OCI-LY1 (cell line): Measurements from ENCODE around the gene DMD.

Source experiments
- H2AFZ ChIP-seq: fragments of 200-600 bp; sonication (generic), shearing (Covaris generic); 2 replicates; pipeline ENCODE4 v1.6.0; 2014; ENCODE audit warnings: antibody characterized with exemption, mild to moderate bottlenecking, low read length
- H3F3A ChIP-seq: fragments of 200-600 bp; sonication (generic), shearing (Covaris generic); 2 replicates; pipeline ENCODE4 v1.6.0; 2014; ENCODE audit warnings: mild to moderate bottlenecking, antibody characterized with exemption, low read length, moderate library complexity; ENCODE audit not compliant: insufficient read depth
- H3K27ac ChIP-seq: fragments of 200-600 bp; sonication (generic); 2 replicates; pipeline ENCODE4 v1.5.1; 2014; ENCODE audit warnings: low read length, mixed run types, mild to moderate bottlenecking, low read depth; ENCODE audit not compliant: poor library complexity, severe bottlenecking
- H3K27me3 ChIP-seq: fragments of 200-600 bp; sonication (generic); 2 replicates; pipeline ENCODE4 v1.6.0; 2014; ENCODE audit warnings: antibody characterized with exemption, mild to moderate bottlenecking, low read length, moderate library complexity; ENCODE audit not compliant: insufficient read depth
- H3K36me3 ChIP-seq: fragments of 200-600 bp; sonication (generic); 2 replicates; pipeline ENCODE4 v1.6.1; 2014; ENCODE audit warnings: mild to moderate bottlenecking, antibody characterized with exemption, low read length, moderate library complexity, mixed read lengths; ENCODE audit not compliant: insufficient read depth
- H3K4me1 ChIP-seq: fragments of 200-600 bp; sonication (generic); 2 replicates; pipeline ENCODE4 v1.5.1; 2014; ENCODE audit warnings: mild to moderate bottlenecking, low read length, moderate library complexity; ENCODE audit not compliant: insufficient read depth, severe bottlenecking
- H3K4me2 ChIP-seq: fragments of 200-600 bp; sonication (generic), shearing (Covaris generic); 2 replicates; pipeline ENCODE4 v1.6.1; 2014; ENCODE audit warnings: low read length
- H3K4me3 ChIP-seq: fragments of 200-600 bp; sonication (generic); 2 replicates; pipeline ENCODE4 v1.5.1; 2014; ENCODE audit warnings: low read length, low read depth, mild to moderate bottlenecking, mixed read lengths; ENCODE audit not compliant: poor library complexity, severe bottlenecking
- H3K79me2 ChIP-seq: fragments of 200-600 bp; shearing (Covaris generic); 2 replicates; pipeline ENCODE4 v1.6.1; 2016; ENCODE audit warnings: mixed run types, low read length, mixed read lengths; ENCODE audit not compliant: insufficient read depth
- H3K9ac ChIP-seq: fragments of 200-600 bp; sonication (generic), shearing (Covaris generic); 2 replicates; pipeline ENCODE4 v1.6.1; 2014; ENCODE audit warnings: mild to moderate bottlenecking, low read length, mixed read lengths
- H3K9me2 ChIP-seq: fragments of 200-600 bp; sonication (generic), shearing (Covaris generic); 2 replicates; pipeline ENCODE4 v1.6.1; 2014; ENCODE audit warnings: low read depth, mild to moderate bottlenecking, low read length, mixed read lengths
- H3K9me3 ChIP-seq: fragments of 200-600 bp; shearing (Covaris generic); 2 replicates; pipeline ENCODE4 v1.6.1; 2014; ENCODE audit warnings: low read length, mixed read lengths
- H4K20me1 ChIP-seq: fragments of 200-600 bp; sonication (generic), shearing (Covaris generic); 2 replicates; pipeline ENCODE4 v1.6.0; 2016; ENCODE audit warnings: mild to moderate bottlenecking, low read length; ENCODE audit not compliant: insufficient read depth
- EZH2 ChIP-seq: fragments of 200-600 bp; sonication (generic), shearing (Covaris generic); IDR thresholded peaks from 2 replicates; pipeline ENCODE4 v1.8.0; 2017; ENCODE audit warnings: borderline replicate concordance, mixed run types, mild to moderate bottlenecking, antibody characterized with exemption, low read length, moderate library complexity, mixed read lengths
- TF ChIP-seq, protein P1 (sequence below): fragments of 200-600 bp; sonication (generic), shearing (Covaris generic); IDR thresholded peaks from 2 replicates; pipeline ENCODE4 v1.5.1; 2017; ENCODE audit warnings: mild to moderate bottlenecking, antibody characterized with exemption, low read length, moderate library complexity, mixed read lengths

Gene DMD

DNA sequence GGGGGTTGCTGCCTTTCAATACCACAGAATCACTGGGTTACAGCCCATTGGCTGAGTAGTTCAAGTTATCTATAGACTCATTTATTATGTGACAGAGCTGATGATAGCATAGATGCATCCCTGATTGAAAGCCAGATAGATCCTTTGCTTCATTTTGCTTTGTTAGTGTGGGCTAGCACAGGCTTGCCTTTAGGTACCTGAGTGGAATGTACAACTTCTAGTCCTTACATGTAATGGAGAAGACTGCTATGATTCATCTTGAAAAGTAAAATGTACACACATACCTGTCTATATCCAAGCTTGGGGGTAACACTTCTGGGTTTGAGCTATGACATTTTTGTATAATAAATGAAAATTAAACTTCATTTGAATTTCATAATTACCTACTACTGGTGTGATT, 1913.5 kb downstream of the DMD start:
- H3K9me2 ChIP-seq: no peaks in the 10 kb centered on the region
- no peaks in the 10 kb centered on the region for H3K4me1 ChIP-seq
- H3K27me3 ChIP-seq: no peaks in the 10 kb centered on the region

DNA sequence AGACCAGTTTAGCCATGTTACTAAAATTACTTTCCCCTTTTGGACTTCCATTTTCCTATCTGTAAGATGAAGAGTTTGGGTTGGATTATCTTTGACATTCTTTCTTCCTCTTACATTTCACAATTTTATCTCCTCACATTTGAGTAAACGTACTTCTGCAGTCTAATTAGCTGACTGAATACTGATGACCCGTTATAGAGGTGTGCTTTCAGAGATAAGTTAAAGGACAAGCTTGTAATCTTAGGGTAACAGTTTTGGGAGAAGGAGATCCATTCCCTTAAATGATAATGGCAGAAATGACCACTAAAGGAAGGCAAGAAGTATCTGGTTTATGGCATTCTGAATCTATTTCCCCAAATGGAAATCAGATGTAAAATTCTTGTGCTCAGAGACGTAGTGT, 1916.9 kb downstream of the DMD start:
- Histone ChIP-seq H3F3A (no peaks in the 10 kb centered on the region), H3K9me2 (no peaks in the 10 kb centered on the region), H3K4me3 (no peak overlapping the region), H2AFZ (no peak overlapping the region), H3K9me3 (no peaks in the 10 kb centered on the region), H3K79me2 (no peaks in the 10 kb centered on the region), H3K4me1 (no peaks in the 10 kb centered on the region), H3K4me2 (no peak overlapping the region), H3K9ac (no peak overlapping the region), H3K27ac (no peak overlapping the region), H3K27me3 (no peaks in the 10 kb centered on the region), H4K20me1 (no peaks in the 10 kb centered on the region), H3K36me3 (no peaks in the 10 kb centered on the region)
- TF ChIP-seq, protein P1, sequence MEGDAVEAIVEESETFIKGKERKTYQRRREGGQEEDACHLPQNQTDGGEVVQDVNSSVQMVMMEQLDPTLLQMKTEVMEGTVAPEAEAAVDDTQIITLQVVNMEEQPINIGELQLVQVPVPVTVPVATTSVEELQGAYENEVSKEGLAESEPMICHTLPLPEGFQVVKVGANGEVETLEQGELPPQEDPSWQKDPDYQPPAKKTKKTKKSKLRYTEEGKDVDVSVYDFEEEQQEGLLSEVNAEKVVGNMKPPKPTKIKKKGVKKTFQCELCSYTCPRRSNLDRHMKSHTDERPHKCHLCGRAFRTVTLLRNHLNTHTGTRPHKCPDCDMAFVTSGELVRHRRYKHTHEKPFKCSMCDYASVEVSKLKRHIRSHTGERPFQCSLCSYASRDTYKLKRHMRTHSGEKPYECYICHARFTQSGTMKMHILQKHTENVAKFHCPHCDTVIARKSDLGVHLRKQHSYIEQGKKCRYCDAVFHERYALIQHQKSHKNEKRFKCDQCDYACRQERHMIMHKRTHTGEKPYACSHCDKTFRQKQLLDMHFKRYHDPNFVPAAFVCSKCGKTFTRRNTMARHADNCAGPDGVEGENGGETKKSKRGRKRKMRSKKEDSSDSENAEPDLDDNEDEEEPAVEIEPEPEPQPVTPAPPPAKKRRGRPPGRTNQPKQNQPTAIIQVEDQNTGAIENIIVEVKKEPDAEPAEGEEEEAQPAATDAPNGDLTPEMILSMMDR: no peak
- TF ChIP-seq EZH2: no peak

More for the DNA sequence above, 1913.5 kb downstream of the DMD start:
- no peak for TF ChIP-seq EZH2
- TF ChIP-seq, protein P1: no peak
- H3K27ac ChIP-seq: no peak overlapping the region
- no peak overlapping the region for H3K9ac ChIP-seq
- H3K79me2 ChIP-seq: no peaks in the 10 kb centered on the region
- H3K4me3 ChIP-seq: no peak overlapping the region
- no peaks in the 10 kb centered on the region for H3F3A ChIP-seq
- no peak overlapping the region for H3K4me2 ChIP-seq
- H3K36me3 ChIP-seq: no peaks in the 10 kb centered on the region
- no peaks in the 10 kb centered on the region for H3K9me3 ChIP-seq
- H2AFZ ChIP-seq: no peak overlapping the region
- H4K20me1 ChIP-seq: no peaks in the 10 kb centered on the region

DNA sequence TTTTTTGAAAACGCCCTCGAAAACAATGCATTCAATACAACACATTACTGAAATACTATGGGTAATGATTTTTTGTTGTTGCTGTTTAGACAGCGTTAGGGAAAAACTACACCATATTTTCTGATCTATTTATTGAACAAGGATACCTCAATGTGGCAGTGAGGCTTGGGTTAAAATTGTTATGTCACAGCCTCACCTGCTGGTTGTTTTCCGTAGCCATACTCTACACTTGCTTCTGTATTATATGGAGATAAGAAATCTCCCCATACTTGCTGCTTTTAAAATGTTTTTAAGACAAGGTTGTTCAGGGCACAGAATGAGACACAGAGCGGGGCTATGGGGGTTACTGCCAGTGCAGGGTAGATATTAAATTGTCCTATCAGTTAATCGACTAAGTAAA, 1917.9 kb downstream of the DMD start:
- Histone ChIP-seq H3K9me2 (no peaks in the 10 kb centered on the region), H3K4me3 (no peak overlapping the region), H3K4me2 (no peak overlapping the region), H3K9ac (no peak overlapping the region), H3K4me1 (no peaks in the 10 kb centered on the region), H3K27ac (no peak overlapping the region), H3K36me3 (no peaks in the 10 kb centered on the region), H3K9me3 (no peaks in the 10 kb centered on the region), H4K20me1 (no peaks in the 10 kb centered on the region), H3K79me2 (no peaks in the 10 kb centered on the region), H3F3A (no peaks in the 10 kb centered on the region), H2AFZ (no peak overlapping the region), H3K27me3 (no peaks in the 10 kb centered on the region)
- TF ChIP-seq EZH2: no peak
- TF ChIP-seq, protein P1: peak; percentile 45
